Endothelial cell of umbilical vein (primary cell): Measurements from ENCODE around the gene PLCH1. TPM values are rescaled to one million over a fixed set of nuclear protein-coding genes. Genes with fewer than 3 reads are reported as not detected.

Source experiments
- BruUV-seq: library from RNA; stranded (reverse); fragments of 400-500 nt; replicated peaks from 2 replicates; lab custom pipeline; 2021; lab: Mats Ljungman, UMichigan
- CTCF ChIA-PET: fragments of 300-600, 350-600 bp; sonication (Branson Sonifier 250); formaldehyde crosslinking; loops from one replicate; lab custom pipeline; 2021; ENCODE audit warnings: antibody characterized with exemption, inconsistent platforms; lab: Charles Lee
- POLR2A ChIA-PET: fragments of 300-600, 350-600 bp; sonication (Branson Sonifier 250); formaldehyde crosslinking; loops from one replicate; lab custom pipeline; 2021; ENCODE audit warnings: antibody characterized with exemption, inconsistent platforms; lab: Charles Lee
- DNase-seq: peaks from one replicate; pipeline ENCODE4 v3.0.0-alpha.2; 2011; ENCODE audit warnings: low read depth, low spot score
- FAIRE-seq: peaks from 2 replicates; lab custom pipeline; 2011; peaks lifted over from hg19 to GRCh38; lab: Jason Lieb, UNC
- H2AFZ ChIP-seq: 2 replicates; pipeline ENCODE4 v1.6.0; 2012; ENCODE audit warnings: low read depth, low read length, control low read depth, inconsistent platforms
- H3K27ac ChIP-seq: 2 replicates; pipeline ENCODE4 v1.5.1; 2011; ENCODE audit warnings: low read depth, mild to moderate bottlenecking, control low read depth, low read length, moderate library complexity; ENCODE audit not compliant: insufficient read depth
- H3K27me3 ChIP-seq, 2 experiments: 2 replicates each; pipeline versions ENCODE4 v1.6.0 to v1.6.1; 2011; ENCODE audit warnings: low read length in 2 of 2, mixed read lengths in 1 of 2; ENCODE audit not compliant: control insufficient read depth in 2 of 2, insufficient read depth in 2 of 2
- H3K36me3 ChIP-seq, 2 experiments: 2 replicates in 1 of 2; 3 replicates in 1 of 2; pipeline ENCODE4 v1.5.1; 2011; ENCODE audit warnings: low read length in 2 of 2, mild to moderate bottlenecking in 1 of 2, moderate library complexity in 1 of 2; ENCODE audit not compliant: control insufficient read depth in 2 of 2, insufficient read depth in 2 of 2; ENCODE audit errors: extremely low read depth in 1 of 2
- H3K4me1 ChIP-seq: 3 replicates; pipeline ENCODE4 v1.5.1; 2011; ENCODE audit warnings: mild to moderate bottlenecking, low read length; ENCODE audit not compliant: control insufficient read depth, insufficient read depth; ENCODE audit errors: extremely low read depth
- H3K4me2 ChIP-seq: 2 replicates; pipeline ENCODE4 v1.6.1; 2011; ENCODE audit warnings: low read length, control low read depth, mixed read lengths; ENCODE audit not compliant: insufficient read depth
- H3K4me3 ChIP-seq, 3 experiments: fragments of 200-600 bp in 1 of 3; sonication (generic), shearing (Covaris generic) in 1 of 3; replicated peaks in 1 of 3; 2 replicates each; pipeline ENCODE4 v1.5.1; 2011 to 2016; ENCODE audit warnings: control low read depth in 3 of 3, low read length in 3 of 3, mild to moderate bottlenecking in 2 of 3, inconsistent platforms in 1 of 3, low read depth in 1 of 3, moderate library complexity in 1 of 3; ENCODE audit not compliant: insufficient read depth in 1 of 3
- H3K79me2 ChIP-seq: 2 replicates; pipeline ENCODE4 v1.6.0; 2012; ENCODE audit warnings: low read length, inconsistent platforms; ENCODE audit not compliant: control insufficient read depth, insufficient read depth
- H3K9ac ChIP-seq: replicated peaks from 2 replicates; pipeline ENCODE3; 2011; ENCODE audit warnings: low read length, control low read depth; ENCODE audit not compliant: insufficient read depth; ENCODE audit errors: extremely low read depth
- H3K9me1 ChIP-seq: replicated peaks from 3 replicates; pipeline ENCODE4 v1.6.0; 2011; ENCODE audit warnings: mild to moderate bottlenecking, low read length; ENCODE audit not compliant: control insufficient read depth, insufficient read depth; ENCODE audit errors: extremely low read depth
- H3K9me3 ChIP-seq: replicated peaks from 2 replicates; pipeline ENCODE4 v1.5.1; 2012; ENCODE audit warnings: low read length, inconsistent platforms; ENCODE audit not compliant: control insufficient read depth, insufficient read depth
- H4K20me1 ChIP-seq: replicated peaks from 2 replicates; pipeline ENCODE3; 2011; ENCODE audit warnings: mild to moderate bottlenecking, low read length; ENCODE audit not compliant: control insufficient read depth, insufficient read depth; ENCODE audit errors: extremely low read depth
- CTCF ChIP-seq, 2 donors: IDR thresholded peaks; 1 replicate in 1 of 2; 2 replicates in 1 of 2; pipeline ENCODE4 v1.5.1; 2011; ENCODE audit warnings: low read length in 2 of 2, mild to moderate bottlenecking in 2 of 2, moderate library complexity in 2 of 2, control low read depth in 1 of 2, inconsistent platforms in 1 of 2, low read depth in 1 of 2; ENCODE audit not compliant: insufficient read depth in 1 of 2; ENCODE audit errors: extremely low read depth in 1 of 2
- EZH2 ChIP-seq: IDR thresholded peaks from 2 replicates; pipeline ENCODE4 v1.6.1; 2012; ENCODE audit warnings: borderline replicate concordance, low read depth, mild to moderate bottlenecking, moderate library complexity, low read length, inconsistent platforms; ENCODE audit not compliant: severe bottlenecking
- FOS ChIP-seq: IDR thresholded peaks from 2 replicates; pipeline ENCODE4 v1.6.1; 2011; ENCODE audit warnings: mild to moderate bottlenecking, low read length, moderate library complexity, borderline replicate concordance; ENCODE audit not compliant: insufficient read depth
- GATA2 ChIP-seq: IDR thresholded peaks from 2 replicates; pipeline ENCODE4 v1.7.0; 2011; ENCODE audit warnings: low read depth, mild to moderate bottlenecking, moderate library complexity, mixed read lengths, low read length; ENCODE audit not compliant: insufficient read length, insufficient read depth
- MAX ChIP-seq: IDR thresholded peaks from 2 replicates; pipeline ENCODE4 v1.6.1; 2011; ENCODE audit not compliant: insufficient read depth, insufficient read length
- MYC ChIP-seq: IDR thresholded peaks from one replicate; pipeline ENCODE4 v1.6.1; 2011; ENCODE audit warnings: mild to moderate bottlenecking, low read depth, low read length
- POLR2A ChIP-seq: IDR thresholded peaks from 2 replicates; pipeline ENCODE4 v1.6.1; 2012; ENCODE audit warnings: low read depth, mild to moderate bottlenecking, control low read depth, low read length
- POLR2AphosphoS5 ChIP-seq: IDR thresholded peaks from 2 replicates; pipeline ENCODE4 v1.6.1; 2012; ENCODE audit warnings: low read depth, mild to moderate bottlenecking, control low read depth, low read length, moderate library complexity; ENCODE audit not compliant: insufficient read depth
- dilution Hi-C: fragments of 300-500 bp; cut with MboI; formaldehyde crosslinking; loops from one replicate; pipeline ENCODE4 v1.15.0; 2019; ENCODE audit warnings: low sequenced_read_pairs; ENCODE audit not compliant: extremely low pct_ligation_motif_present
- intact Hi-C: fragments of 100-400 bp; cut with micrococcal nuclease; formaldehyde crosslinking; loops from one replicate; pipeline ENCODE4 v1.10.0; 2022
- polyA plus RNA-seq, 4 experiments: library from polyadenylated mRNA; depleted of rRNA in 3 of 4; stranded (reverse) in 3 of 4; unstranded in 1 of 4; fragments of >200 nt; gene quantifications; 2 replicates each; pipeline versions ENCODE4 v1.2.1 to v1.2.3, GENCODE V29; 2011 to 2012; ENCODE audit warnings: missing spikeins in 1 of 4
- total RNA-seq: library from RNA; stranded (reverse); gene quantifications from 2 replicates; pipeline ENCODE4 v1.2.3, GENCODE V29; 2021

Gene PLCH1
- total and polyA plus RNA-seq, 2 donors (not counting 3 experiments of a cell fraction or from before 2014, with no cell fraction given) = 0.03 TPM; not detected in 1

- DNase-seq (no peak), FAIRE-seq (peak; percentile 60)
- H3K79me2 ChIP-seq = no peaks in the 10 kb centered on the region
- no peaks in the 10 kb centered on the region for H3K4me1 ChIP-seq
- BruUV-seq = no TSS peak
- TF ChIP-seq POLR2AphosphoS5 = no peak
- no peak overlapping the region for H3K4me2 ChIP-seq
- dilution Hi-C loops = no loop called here
- no peaks in the 10 kb centered on the region for H3K36me3 ChIP-seq
- no peak overlapping the region for H2AFZ ChIP-seq
- H3K27me3 ChIP-seq = no peaks in the 10 kb centered on the region
- no peak overlapping the region for H3K4me3 ChIP-seq
- H3K9me3 ChIP-seq = no peaks in the 10 kb centered on the region
- no peaks in the 10 kb centered on the region for H4K20me1 ChIP-seq
- H3K9me1 ChIP-seq = no peaks in the 10 kb centered on the region
- H3K27ac ChIP-seq = no peak overlapping the region
- H3K9ac ChIP-seq = no peak overlapping the region
- POLR2A ChIA-PET = no interaction called here
- CTCF ChIA-PET = interaction anchor here (1.0 to 2.9 kb wide), 2 partner anchors 20 to 357 kb away, joined by 3 to 17 read pairs; partner anchors contain the start of gene C3orf33
- intact Hi-C loops = no loop called here
These were observed 40.9 kb upstream of the PLCH1 start for GRCh38 chr3:155785662-155786295.

- Histone ChIP-seq H3K9me1 (no peaks in the 10 kb centered on the region), H3K9ac (no peak overlapping the region), H3K9me3 (no peaks in the 10 kb centered on the region), H3K79me2 (no peaks in the 10 kb centered on the region), H3K4me1 (no peaks in the 10 kb centered on the region), H3K36me3 (no peaks in the 10 kb centered on the region), H3K4me2 (no peak overlapping the region), H3K27me3 (no peaks in the 10 kb centered on the region), H3K4me3 (no peak overlapping the region), H2AFZ (no peak overlapping the region), H4K20me1 (no peaks in the 10 kb centered on the region), H3K27ac (no peak overlapping the region)
- no TSS peak for BruUV-seq
- no peak for TF ChIP-seq MAX
- no peak for TF ChIP-seq GATA2
- no peak for TF ChIP-seq POLR2A
- TF ChIP-seq MYC = no peak
- TF ChIP-seq FOS = no peak
- TF ChIP-seq CTCF (IDR thresholded peaks at IDR 0.05; ENCODE audit: extremely low read depth in 1 of 2, insufficient read depth in 1 of 2, low read depth in 1 of 2, low read length in 2 of 2) = no peak
- TF ChIP-seq EZH2 = no peak
- no peak for TF ChIP-seq POLR2AphosphoS5
- CTCF ChIA-PET = no interaction called here
- intact Hi-C loops = no loop called here
- dilution Hi-C loops = no loop called here
- no peak for DNase-seq
- POLR2A ChIA-PET = no interaction called here
- FAIRE-seq = no peak
These were observed 37.6 kb upstream of the PLCH1 start for GRCh38 chr3:155782390-155782953.
